PC-9 (cell line): ENCODE results near the gene KRTAP3-3. TPM values are rescaled to one million over a fixed set of nuclear protein-coding genes. Genes with fewer than 3 reads are reported as not detected.
A peak's percentile ranks its signal among the peaks of the same experiment; 100 is the strongest.
"Not testable (repeated sequence)": the region's sequence is repeated elsewhere in the genome, so short reads cannot be mapped to it uniquely, and the experiment has no call there.

Experiments
- BruUV-seq: library from RNA; stranded (reverse); fragments of 400-500 nt; replicated peaks from 2 replicates; lab custom pipeline; 2021; lab: Mats Ljungman, UMichigan
- CTCF ChIA-PET: fragments of 300-600 bp; sonication (Branson Sonifier 250); formaldehyde crosslinking; loops from one replicate; lab custom pipeline; 2022; ENCODE audit warnings: antibody characterized with exemption; lab: Charles Lee
- POLR2A ChIA-PET: fragments of 300-600 bp; sonication (Branson Sonifier 250); formaldehyde crosslinking; loops from one replicate; lab custom pipeline; 2022; ENCODE audit warnings: antibody characterized with exemption; ENCODE audit not compliant: unreplicated experiment; lab: Charles Lee
- DNase-seq, 2 experiments: peaks; one replicate each; pipeline versions ENCODE4 v3.0.0 to v3.0.0-alpha.2; 2015 to 2022; ENCODE audit warnings: mixed read lengths in 1 of 2
- H2AFZ ChIP-seq: fragments of 200-600 bp; sonication (generic); 2 replicates; pipeline ENCODE4 v1.8.1; 2017; ENCODE audit warnings: antibody characterized with exemption
- H3F3A ChIP-seq: fragments of 200-600 bp; sonication (generic); 2 replicates; pipeline ENCODE4 v1.8.1; 2017; ENCODE audit warnings: antibody characterized with exemption, mild to moderate bottlenecking, low read depth; ENCODE audit not compliant: insufficient read depth
- H3K27ac ChIP-seq: fragments of 200-600 bp; sonication (generic); 2 replicates; pipeline ENCODE4 v1.6.1; 2016; ENCODE audit warnings: mixed run types
- H3K27me3 ChIP-seq: fragments of 200-600 bp; sonication (generic); 2 replicates; pipeline ENCODE4 v1.6.1; 2016; ENCODE audit warnings: low read depth, mixed run types; ENCODE audit not compliant: insufficient read depth
- H3K36me3 ChIP-seq: fragments of 200-600 bp; sonication (generic); 2 replicates; pipeline ENCODE4 v1.6.1; 2016; ENCODE audit warnings: low read depth, mixed run types
- H3K4me1 ChIP-seq: fragments of 200-600 bp; sonication (generic); replicated peaks from 2 replicates; pipeline ENCODE4 v1.6.1; 2016; ENCODE audit warnings: mixed run types; ENCODE audit not compliant: insufficient read depth
- H3K4me2 ChIP-seq: fragments of 200-600 bp; sonication (generic); 2 replicates; pipeline ENCODE4 v1.6.1; 2017; ENCODE audit warnings: mixed run types
- H3K4me3 ChIP-seq: fragments of 200-600 bp; sonication (generic); 2 replicates; pipeline ENCODE4 v1.6.1; 2016; ENCODE audit warnings: mixed run types
- H3K79me2 ChIP-seq: fragments of 200-600 bp; sonication (generic); 2 replicates; pipeline ENCODE4 v1.6.1; 2017; ENCODE audit warnings: low read depth, mixed run types
- H3K9me2 ChIP-seq: fragments of 200-600 bp; sonication (generic); 2 replicates; pipeline ENCODE4 v1.8.1; 2017; ENCODE audit warnings: mild to moderate bottlenecking; ENCODE audit not compliant: insufficient read depth
- H3K9me3 ChIP-seq: fragments of 200-600 bp; sonication (generic); 2 replicates; pipeline ENCODE4 v1.8.1; 2016; ENCODE audit warnings: low read depth; ENCODE audit not compliant: insufficient read depth
- H4K20me1 ChIP-seq: fragments of 200-600 bp; sonication (generic); 2 replicates; pipeline ENCODE4 v1.8.1; 2017; ENCODE audit not compliant: insufficient read depth
- EZH2 ChIP-seq: fragments of 200-600 bp; sonication (generic); IDR thresholded peaks from 2 replicates; pipeline ENCODE4 v1.8.0; 2017; ENCODE audit warnings: antibody characterized with exemption, low read depth
- intact Hi-C: fragments of 100-400 bp; cut with micrococcal nuclease; formaldehyde crosslinking; loops from one replicate; pipeline ENCODE4 v1.10.0; 2022; ENCODE audit not compliant: unreplicated experiment
- total RNA-seq: library from RNA; stranded (reverse); gene quantifications from 2 replicates; pipeline ENCODE4 v1.2.3, GENCODE V29; 2021
- TF ChIP-seq, protein P1 (sequence below): fragments of 200-600 bp; sonication (generic); conservative IDR thresholded peaks from 2 replicates; pipeline ENCODE4 v1.6.1; 2017; ENCODE audit warnings: mixed run types, antibody characterized with exemption, mild to moderate bottlenecking, moderate library complexity

KRTAP3-3 gene
- total RNA-seq, 1 experiment from 2014 or later, result not detected

DNA sequence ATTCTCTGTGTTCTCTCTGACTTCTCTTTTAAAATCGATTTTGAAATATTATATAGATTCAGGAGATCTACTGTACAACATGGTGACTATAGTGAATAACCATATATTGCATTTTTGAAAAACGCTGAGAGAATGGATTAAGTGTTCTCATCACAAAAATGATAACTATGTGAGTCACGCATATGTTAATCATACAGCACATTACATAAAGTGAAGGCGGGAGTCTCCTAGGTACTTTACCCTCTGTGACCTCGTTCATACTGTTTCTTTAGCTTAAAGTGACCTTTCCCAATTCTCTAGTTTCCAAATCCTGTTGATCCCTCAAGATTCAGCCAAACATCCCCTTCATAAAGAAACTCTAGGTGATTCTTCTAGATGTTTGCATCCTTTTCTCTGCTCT is 8.8 kb upstream of the KRTAP3-3 start:
- BruUV-seq, result no TSS peak
- Histone ChIP-seq H2AFZ (no peak overlapping the region), H3K4me3 (no peak overlapping the region), H3K4me2 (peak overlapping the region; percentile 26), H3F3A (no peaks in the 10 kb centered on the region; the same call in 1 of the 2 replicates), H3K27me3 (no peaks in the 10 kb centered on the region), H3K36me3 (no peaks in the 10 kb centered on the region), H3K79me2 (no peaks in the 10 kb centered on the region), H3K9me2 (no peaks in the 10 kb centered on the region), H3K9me3 (peaks cover 4% of the 10 kb centered on the region; the same call in 1 of the 2 replicates), H3K4me1 (peaks cover 12% of the 10 kb centered on the region), H4K20me1 (no peaks in the 10 kb centered on the region), H3K27ac (0 out of 2 replicates have a peak overlapping the region, but pooled peaks have one; percentile 21)
- CTCF ChIA-PET, result no interaction called here
- TF ChIP-seq EZH2, result no peak
- TF ChIP-seq, protein P1, sequence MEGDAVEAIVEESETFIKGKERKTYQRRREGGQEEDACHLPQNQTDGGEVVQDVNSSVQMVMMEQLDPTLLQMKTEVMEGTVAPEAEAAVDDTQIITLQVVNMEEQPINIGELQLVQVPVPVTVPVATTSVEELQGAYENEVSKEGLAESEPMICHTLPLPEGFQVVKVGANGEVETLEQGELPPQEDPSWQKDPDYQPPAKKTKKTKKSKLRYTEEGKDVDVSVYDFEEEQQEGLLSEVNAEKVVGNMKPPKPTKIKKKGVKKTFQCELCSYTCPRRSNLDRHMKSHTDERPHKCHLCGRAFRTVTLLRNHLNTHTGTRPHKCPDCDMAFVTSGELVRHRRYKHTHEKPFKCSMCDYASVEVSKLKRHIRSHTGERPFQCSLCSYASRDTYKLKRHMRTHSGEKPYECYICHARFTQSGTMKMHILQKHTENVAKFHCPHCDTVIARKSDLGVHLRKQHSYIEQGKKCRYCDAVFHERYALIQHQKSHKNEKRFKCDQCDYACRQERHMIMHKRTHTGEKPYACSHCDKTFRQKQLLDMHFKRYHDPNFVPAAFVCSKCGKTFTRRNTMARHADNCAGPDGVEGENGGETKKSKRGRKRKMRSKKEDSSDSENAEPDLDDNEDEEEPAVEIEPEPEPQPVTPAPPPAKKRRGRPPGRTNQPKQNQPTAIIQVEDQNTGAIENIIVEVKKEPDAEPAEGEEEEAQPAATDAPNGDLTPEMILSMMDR, result no peak
- intact Hi-C loops, result no loop called here
- POLR2A ChIA-PET, result no interaction called here
- no peak for DNase-seq

GRCh38 chr17:41001795-41002194 is 7.8 kb upstream of the KRTAP3-3 start:
- Histone ChIP-seq H3K27me3 (no peaks in the 10 kb centered on the region), H3K4me2 (no peak overlapping the region), H3K27ac (no peak overlapping the region), H3K79me2 (no peaks in the 10 kb centered on the region), H3F3A (no peaks in the 10 kb centered on the region; the same call in 1 of the 2 replicates), H3K4me1 (peaks cover 11% of the 10 kb centered on the region), H2AFZ (no peak overlapping the region), H3K4me3 (no peak overlapping the region), H3K36me3 (no peaks in the 10 kb centered on the region), H3K9me2 (no peaks in the 10 kb centered on the region), H4K20me1 (no peaks in the 10 kb centered on the region), H3K9me3 (peaks cover 4% of the 10 kb centered on the region; the same call in 1 of the 2 replicates)
- TF ChIP-seq, protein P1, result no peak
- no peak for TF ChIP-seq EZH2
- ChIA-PET POLR2A (no interaction called here), CTCF (no interaction called here)
- no peak for DNase-seq
- BruUV-seq, result no TSS peak
- intact Hi-C loops, result no loop called here

- CTCF ChIA-PET, H3K4me3 ChIP-seq, intact Hi-C loops, H3K36me3 ChIP-seq, H3K9me3 ChIP-seq, H3K9me2 ChIP-seq, H3K27me3 ChIP-seq, H4K20me1 ChIP-seq, H3K4me2 ChIP-seq, H3K27ac ChIP-seq, H3F3A ChIP-seq, DNase-seq, H3K79me2 ChIP-seq, POLR2A ChIA-PET, BruUV-seq: not testable (repeated sequence)
- Histone ChIP-seq H3K4me1 (peaks cover 11% of the 10 kb centered on the region), H2AFZ (0 out of 2 replicates have a peak within 1 kb of the TSS, but pooled peaks have one; percentile 1)
Measured at GRCh38 chr17:40999563-40999962, 5.6 kb upstream of the KRTAP3-3 start, which contains the start of gene KRTAP3-2. TSS of gene KRTAP3-2 (minus strand) at chr17:40999906. CDS start at chr17:40999853, 53 bp downstream.

DNA sequence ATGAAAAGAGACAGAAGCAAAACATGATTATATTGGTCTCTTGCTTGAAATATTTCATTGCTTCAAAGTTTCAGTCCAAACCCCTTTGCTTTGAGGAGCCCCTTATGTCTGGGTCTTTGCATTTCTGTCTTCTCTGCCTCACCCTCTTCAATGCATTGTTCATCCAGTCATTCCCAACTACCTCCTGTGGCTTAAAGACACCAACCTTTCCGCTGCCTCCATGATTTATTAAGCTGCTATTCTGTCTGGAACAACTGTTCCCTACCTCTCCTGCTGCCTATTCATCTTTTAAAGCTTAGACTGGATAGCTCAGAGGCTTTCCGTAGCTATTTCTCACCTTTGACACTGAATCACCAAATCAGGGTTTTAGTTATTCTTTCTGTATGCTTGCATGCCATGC is 3.4 kb upstream of the KRTAP3-3 start:
- no TSS peak for BruUV-seq
- Histone ChIP-seq H3K27ac (no peak overlapping the region), H3K79me2 (no peaks in the 10 kb centered on the region), H3K4me2 (no peak overlapping the region), H4K20me1 (no peaks in the 10 kb centered on the region), H3K27me3 (no peaks in the 10 kb centered on the region), H3K36me3 (no peaks in the 10 kb centered on the region), H3K4me1 (peaks cover 1% of the 10 kb centered on the region), H3K9me3 (0 out of 2 replicates have a peak, but pooled peaks cover 4% of the 10 kb centered on the region), H3K9me2 (no peaks in the 10 kb centered on the region), H2AFZ (0 out of 2 replicates have a peak overlapping the region, but pooled peaks have one; percentile 0), H3F3A (no peaks in the 10 kb centered on the region; the same call in 1 of the 2 replicates), H3K4me3 (no peak overlapping the region)
- CTCF ChIA-PET, result no interaction called here
- no peak for DNase-seq
- POLR2A ChIA-PET, result no interaction called here
- no peak for TF ChIP-seq EZH2
- TF ChIP-seq, protein P1, result no peak
- intact Hi-C loops, result no loop called here
